GM18517 (cell line): ENCODE results near the gene FYCO1.

ENCODE experiments used
- ATAC-seq: cut with Tn5 transposase; IDR thresholded peaks from one replicate; pipeline ENCODE4 v1.9.1; 2021; ENCODE audit warnings: mild to moderate bottlenecking, moderate library complexity; ENCODE audit not compliant: unreplicated experiment

Gene FYCO1

GRCh38 chr3:45921158-45922038 is 74.2 kb downstream of the FYCO1 start:
- no peak for ATAC-seq

- no peak for ATAC-seq
Observed at GRCh38 chr3:45917146-45917898, 78.3 kb downstream of the FYCO1 start.

GRCh38 chr3:45915518-45916231 is 79.9 kb downstream of the FYCO1 start:
- peak; percentile 95 for ATAC-seq

- no peak for ATAC-seq
Observed at GRCh38 chr3:45915059-45915439, 80.6 kb downstream of the FYCO1 start.

- ATAC-seq, result no peak
Observed at GRCh38 chr3:45914362-45915058, 81.1 kb downstream of the FYCO1 start.

GRCh38 chr3:45912435-45912834 is 83.2 kb downstream of the FYCO1 start:
- ATAC-seq, result no peak

GRCh38 chr3:45911511-45912226 is 84.0 kb downstream of the FYCO1 start:
- ATAC-seq, result no peak

- no peak for ATAC-seq
Observed at GRCh38 chr3:45910892-45911291, 84.7 kb downstream of the FYCO1 start.

- no peak for ATAC-seq
Observed at GRCh38 chr3:45909542-45909941, 86.1 kb downstream of the FYCO1 start.

- ATAC-seq, result no peak
Observed at GRCh38 chr3:45908761-45909160, 86.9 kb downstream of the FYCO1 start.

GRCh38 chr3:45907769-45908705 is 87.6 kb downstream of the FYCO1 start:
- no peak for ATAC-seq

GRCh38 chr3:45906681-45907407 is 88.8 kb downstream of the FYCO1 start:
- ATAC-seq, result no peak

GRCh38 chr3:45905755-45906154 is 89.9 kb downstream of the FYCO1 start:
- no peak for ATAC-seq

- no peak for ATAC-seq
Observed at GRCh38 chr3:45904931-45905330, 90.7 kb downstream of the FYCO1 start.

GRCh38 chr3:45896956-45897355 is 98.7 kb downstream of the FYCO1 start:
- ATAC-seq, result no peak

GRCh38 chr3:45895686-45896468 is 99.7 kb downstream of the FYCO1 start:
- no peak for ATAC-seq

GRCh38 chr3:45894015-45894414 is 101.6 kb downstream of the FYCO1 start:
- ATAC-seq, result no peak

- no peak for ATAC-seq
Observed at GRCh38 chr3:45892161-45892560, 103.5 kb downstream of the FYCO1 start.
